T-helper 9 cell (primary cell): ENCODE results near the gene LOXHD1.

Source experiments
- DNase-seq: peaks from one replicate; pipeline ENCODE4 v3.0.0-alpha.2; 2020
- total RNA-seq, 2 donors: gene quantifications; one replicate each; lab custom pipeline; 2026; lab: John Stamatoyannopoulos, UW

LOXHD1 gene, protein sequence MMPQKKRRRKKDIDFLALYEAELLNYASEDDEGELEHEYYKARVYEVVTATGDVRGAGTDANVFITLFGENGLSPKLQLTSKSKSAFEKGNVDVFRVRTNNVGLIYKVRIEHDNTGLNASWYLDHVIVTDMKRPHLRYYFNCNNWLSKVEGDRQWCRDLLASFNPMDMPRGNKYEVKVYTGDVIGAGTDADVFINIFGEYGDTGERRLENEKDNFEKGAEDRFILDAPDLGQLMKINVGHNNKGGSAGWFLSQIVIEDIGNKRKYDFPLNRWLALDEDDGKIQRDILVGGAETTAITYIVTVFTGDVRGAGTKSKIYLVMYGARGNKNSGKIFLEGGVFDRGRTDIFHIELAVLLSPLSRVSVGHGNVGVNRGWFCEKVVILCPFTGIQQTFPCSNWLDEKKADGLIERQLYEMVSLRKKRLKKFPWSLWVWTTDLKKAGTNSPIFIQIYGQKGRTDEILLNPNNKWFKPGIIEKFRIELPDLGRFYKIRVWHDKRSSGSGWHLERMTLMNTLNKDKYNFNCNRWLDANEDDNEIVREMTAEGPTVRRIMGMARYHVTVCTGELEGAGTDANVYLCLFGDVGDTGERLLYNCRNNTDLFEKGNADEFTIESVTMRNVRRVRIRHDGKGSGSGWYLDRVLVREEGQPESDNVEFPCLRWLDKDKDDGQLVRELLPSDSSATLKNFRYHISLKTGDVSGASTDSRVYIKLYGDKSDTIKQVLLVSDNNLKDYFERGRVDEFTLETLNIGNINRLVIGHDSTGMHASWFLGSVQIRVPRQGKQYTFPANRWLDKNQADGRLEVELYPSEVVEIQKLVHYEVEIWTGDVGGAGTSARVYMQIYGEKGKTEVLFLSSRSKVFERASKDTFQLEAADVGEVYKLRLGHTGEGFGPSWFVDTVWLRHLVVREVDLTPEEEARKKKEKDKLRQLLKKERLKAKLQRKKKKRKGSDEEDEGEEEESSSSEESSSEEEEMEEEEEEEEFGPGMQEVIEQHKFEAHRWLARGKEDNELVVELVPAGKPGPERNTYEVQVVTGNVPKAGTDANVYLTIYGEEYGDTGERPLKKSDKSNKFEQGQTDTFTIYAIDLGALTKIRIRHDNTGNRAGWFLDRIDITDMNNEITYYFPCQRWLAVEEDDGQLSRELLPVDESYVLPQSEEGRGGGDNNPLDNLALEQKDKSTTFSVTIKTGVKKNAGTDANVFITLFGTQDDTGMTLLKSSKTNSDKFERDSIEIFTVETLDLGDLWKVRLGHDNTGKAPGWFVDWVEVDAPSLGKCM (N-terminal part only)
- 0 to 0.14 reads per million in 2 donors for total RNA-seq

DNA sequence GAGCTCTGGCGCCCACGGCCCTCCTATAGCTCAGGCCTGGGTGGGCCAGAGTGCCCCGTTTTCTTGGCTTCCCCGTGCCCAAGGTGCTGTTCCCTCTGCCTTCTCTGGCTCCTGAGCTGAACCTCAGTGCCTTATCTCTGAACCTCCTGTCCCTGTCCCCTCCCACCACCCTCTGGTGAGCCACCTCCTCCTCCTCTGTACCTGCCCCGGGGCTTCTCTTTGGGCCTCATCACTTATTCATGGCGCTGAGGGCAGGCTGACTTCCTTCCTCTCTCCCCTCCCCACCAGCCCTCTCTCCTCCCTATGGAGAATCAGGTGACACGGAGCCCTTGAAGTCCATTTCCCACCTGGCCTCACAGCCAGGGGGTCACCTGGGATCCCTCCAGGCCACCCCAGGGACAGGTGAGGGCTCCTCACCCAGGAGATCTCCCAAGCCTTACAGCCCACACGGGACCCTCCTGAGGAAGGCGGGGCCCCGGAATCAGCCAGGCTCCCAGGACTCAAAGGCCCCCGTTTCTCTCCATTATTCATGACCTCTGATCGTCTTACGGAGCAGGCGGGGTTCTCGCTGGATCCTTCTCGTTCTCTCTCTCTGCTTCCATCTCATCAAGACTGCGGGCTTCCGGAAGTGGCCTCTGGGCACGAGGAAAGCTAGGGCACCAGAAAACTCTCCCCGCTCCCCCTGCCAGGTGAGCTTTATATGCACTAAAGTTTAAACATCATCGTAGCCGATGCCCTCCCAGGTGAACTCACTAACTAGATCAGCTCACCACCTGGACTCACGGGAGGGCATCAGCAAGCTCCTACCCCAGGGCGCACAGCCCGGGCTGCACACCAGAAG is at the start of gene LOXHD1:
Gene LOXHD1, minus strand, starts transcription at position 106 of the 841 bp plus-strand sequence. CDS start 187 bp downstream, outside the sequence.
- no peak for DNase-seq

DNA sequence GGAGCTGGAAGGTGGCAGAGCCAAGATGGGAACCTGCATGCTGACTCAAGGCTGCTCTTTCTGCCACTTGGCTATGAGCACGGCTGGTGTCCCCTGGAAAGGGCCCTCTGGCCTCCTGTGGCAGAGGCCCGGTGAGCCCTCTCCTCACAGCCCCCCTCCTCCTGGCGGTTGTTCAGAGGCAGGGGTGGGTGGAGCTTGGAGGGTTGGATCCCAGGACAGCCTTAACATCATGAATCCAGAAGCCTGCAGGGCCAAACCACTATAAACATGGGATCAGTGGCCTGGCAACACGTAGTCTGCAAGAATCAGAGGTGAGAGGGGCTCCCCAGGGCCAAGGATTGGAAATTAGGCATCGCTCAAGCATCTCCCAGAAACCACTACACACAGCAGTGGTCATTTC is 48.5 kb upstream of the LOXHD1 start:
- no peak for DNase-seq

DNA sequence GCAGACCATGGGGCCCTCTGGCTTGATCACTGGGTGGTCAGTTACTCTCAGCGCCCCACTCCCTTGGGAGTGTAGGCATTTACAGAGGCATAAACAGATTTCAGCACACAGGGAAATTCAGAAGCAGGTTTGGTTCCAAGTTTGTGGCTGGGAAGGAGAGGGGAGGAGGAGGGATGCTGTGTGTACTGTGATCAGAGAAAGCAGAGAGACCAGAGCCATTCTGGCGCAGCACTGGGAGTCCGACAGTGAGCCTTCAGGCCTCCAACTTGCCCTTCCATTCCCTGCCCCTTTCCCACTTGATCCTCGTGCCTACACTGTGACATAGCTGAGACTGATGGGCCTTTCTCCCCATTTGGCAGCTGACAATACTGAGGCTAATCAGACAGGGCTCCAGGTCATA is 47.8 kb upstream of the LOXHD1 start:
- DNase-seq, result no peak

DNA sequence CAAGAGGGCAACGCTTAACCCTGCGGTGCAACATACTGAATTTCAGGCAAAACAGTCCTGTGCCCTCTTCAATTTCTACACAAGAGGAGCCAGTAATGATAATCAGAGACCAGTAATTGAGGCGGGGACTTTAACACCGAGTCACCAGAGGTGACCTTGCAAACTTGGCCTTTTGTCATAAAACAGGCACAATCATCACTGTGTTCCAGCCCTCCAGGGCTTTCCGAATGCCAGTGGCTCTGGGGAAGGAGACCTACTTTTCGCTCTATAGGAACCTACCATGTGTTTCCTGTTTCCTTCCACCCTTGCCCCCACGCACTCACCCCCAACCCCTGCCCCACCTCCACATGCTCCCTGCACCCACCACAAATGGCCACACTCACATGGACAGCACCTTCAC is 47.2 kb upstream of the LOXHD1 start:
- DNase-seq, result no peak

DNA sequence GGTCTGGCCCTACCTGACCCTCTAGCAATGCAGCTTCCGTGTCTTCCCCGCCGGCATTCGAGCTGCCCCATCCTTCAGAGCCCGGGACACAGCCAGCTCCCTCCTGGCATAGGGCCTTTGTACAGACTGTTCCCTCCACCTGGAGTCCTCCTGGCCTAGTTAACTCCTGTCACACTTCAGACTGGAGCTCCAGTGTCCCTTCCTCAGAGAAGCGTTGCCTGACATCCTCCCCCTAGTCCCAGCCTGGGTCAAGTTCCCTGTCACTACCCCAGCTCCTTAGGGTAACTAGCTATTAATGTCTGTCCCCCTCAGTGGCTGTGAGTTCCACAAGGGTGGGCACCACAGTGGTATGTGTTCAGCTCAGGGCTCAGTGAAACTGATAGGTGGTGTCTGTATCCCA is 45.5 kb upstream of the LOXHD1 start:
- DNase-seq, result no peak

DNA sequence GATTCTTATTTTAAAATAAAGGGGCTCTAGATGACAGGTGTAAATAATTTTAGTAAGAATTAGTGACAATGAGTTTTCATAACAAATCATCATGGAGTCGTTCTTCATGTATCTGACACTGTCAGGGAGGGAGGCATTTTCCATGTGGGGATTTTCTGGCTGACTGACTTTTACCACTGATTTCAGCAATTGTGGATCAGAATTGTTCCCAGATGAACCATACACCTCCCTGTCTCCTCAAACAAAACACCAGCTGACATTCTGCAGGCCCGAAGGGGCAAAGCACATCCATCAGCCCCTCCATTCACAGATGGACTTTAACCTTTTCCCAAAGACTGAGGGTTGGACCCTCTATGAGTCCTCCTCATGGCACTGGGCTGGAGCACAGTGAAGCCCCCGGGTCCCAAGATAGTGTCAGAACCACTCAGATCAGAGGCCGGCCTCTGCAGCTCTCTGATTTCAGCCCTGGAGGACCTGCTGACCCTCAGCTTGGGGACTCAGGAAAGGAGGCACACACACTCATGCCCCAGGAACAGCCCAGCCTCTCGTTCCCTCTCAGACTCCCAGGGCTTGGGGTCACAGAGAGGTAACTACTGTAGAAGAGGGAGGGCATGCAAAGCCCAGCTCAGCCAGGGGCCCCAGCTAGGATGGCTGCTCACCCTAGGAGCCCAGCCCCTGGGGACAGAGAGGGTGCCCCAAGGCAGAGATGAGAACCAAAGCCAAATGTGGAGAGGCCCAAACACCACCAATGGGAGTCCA is 43.2 kb upstream of the LOXHD1 start:
- no peak for DNase-seq

DNA sequence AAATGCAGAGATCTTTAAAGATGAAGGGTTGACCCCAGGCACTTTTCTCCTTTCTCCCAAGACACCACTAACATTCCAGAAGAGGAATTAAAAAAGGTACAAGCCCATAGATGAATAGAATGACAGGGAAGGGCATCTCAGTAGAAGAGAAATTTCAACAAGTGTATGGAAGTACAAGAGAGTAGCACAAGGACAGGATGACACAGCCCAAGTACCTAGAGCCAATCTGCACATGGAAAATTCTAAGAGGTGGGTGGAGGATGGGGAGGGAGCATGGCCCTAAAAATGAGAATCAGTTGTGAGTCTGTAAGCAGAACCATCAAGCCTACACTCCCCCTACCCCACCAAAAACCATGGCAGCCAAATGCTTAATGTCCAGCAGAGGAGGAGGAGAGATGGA is 39.7 kb upstream of the LOXHD1 start:
- DNase-seq, result no peak

DNA sequence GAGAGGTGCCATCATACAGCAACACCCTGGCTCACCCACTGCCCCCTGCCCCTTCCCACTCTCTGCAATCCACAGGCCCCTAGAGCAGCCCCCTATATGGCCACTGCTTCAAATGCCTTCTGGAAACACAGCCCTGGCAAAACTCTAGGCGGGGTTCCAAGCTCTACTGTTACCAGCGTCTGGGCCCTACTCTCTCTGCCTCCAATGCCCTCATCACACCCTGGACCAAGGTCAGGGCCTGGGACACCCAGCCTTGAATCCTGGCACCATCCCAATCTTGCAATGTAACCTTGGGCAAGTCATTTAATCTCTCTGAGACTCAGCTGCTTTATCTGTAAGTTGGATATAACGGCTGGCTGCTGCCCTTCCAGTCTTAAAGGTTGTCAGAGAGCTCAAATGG is 39.2 kb upstream of the LOXHD1 start:
- no peak for DNase-seq

DNA sequence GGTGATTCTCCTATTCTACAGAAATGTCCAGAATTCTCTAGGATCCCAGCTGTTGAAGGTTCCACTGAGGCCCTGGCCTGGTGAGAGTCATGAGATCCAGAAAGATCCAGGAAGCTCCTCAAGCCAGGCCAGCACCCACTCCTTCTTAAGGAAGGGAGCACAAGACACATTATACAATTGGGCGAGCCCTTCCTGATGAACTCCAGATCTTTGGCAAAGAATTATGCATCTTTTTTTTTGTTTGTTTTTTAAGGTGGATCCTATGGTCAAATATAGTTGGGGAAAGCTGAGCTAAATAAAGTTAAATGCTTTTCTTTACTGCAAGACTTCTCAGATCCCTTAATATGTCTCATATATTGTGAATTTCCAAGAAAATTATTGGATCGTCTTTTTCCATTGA is 37.0 kb upstream of the LOXHD1 start:
- DNase-seq, result no peak

DNA sequence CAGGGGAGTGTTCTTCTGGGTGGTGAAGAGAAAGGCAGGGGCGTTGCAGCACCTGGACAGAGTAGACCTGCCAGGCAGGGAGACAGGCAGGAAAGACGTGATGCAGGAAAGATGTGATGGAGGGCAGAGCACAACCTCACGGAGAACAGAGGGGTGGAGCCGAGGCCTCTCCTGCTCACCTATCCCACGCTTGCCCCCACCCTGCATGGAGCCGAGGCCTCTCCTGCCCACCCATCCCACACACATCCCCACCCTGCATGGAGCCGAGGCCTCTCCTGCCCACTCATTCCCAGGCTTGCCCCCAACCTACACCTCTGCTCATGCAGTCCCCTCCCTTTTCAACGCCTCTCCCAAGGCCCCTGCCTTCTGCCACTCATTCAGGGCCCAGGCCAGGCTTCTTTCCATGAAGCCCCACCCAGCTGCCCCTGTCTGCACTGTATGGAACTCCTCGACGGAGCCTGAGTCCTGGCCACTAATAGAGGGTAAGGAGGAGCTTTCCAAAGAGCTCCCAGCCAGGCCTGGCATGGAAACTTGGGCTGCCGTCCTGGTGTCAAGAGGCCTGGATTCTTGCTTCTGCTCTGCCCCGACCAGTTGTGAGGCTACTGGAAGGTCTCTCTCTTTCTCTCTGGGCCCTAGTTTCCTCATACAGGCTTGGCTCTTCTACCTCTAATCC is 32.0 kb upstream of the LOXHD1 start:
- DNase-seq, result no peak

DNA sequence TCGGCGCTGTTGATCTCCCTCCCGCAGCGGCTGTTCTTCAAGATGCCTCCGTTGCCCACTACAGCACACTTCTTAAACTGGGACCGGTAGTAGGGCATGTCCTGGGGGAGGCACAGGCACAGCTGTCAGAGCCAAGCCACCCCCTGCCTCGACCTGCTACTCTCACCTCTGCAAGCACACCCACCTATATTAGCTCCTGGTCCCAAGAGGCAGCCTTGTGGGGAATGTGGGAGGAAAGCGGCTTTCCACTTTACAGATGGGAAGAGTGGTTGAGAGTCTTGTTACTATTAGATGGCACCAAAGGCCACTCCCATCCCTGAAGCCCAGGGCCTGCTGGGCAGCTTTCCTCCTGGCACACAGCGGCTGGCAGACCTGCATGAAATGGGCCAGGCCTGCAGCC is 29.2 kb upstream of the LOXHD1 start:
- no peak for DNase-seq

DNA sequence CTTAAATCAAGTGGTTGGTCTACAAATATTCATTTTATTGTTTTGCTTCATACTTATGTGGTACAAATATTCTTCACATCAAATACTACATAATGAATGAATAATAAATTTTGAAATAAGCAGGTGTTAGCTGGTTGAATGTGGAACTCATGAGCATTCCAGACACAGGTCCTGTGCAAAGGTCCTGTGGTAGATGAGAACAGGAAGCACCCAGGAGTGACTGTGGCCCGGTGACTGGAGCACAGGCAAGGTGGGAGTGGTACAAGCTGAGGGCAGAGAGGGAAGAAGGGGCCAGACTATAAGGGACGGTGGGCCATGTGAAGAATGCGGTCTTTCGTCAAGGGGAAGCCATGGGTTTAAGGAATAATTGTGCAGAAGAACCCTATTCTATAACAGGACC is 26.2 kb upstream of the LOXHD1 start:
- no peak for DNase-seq

DNA sequence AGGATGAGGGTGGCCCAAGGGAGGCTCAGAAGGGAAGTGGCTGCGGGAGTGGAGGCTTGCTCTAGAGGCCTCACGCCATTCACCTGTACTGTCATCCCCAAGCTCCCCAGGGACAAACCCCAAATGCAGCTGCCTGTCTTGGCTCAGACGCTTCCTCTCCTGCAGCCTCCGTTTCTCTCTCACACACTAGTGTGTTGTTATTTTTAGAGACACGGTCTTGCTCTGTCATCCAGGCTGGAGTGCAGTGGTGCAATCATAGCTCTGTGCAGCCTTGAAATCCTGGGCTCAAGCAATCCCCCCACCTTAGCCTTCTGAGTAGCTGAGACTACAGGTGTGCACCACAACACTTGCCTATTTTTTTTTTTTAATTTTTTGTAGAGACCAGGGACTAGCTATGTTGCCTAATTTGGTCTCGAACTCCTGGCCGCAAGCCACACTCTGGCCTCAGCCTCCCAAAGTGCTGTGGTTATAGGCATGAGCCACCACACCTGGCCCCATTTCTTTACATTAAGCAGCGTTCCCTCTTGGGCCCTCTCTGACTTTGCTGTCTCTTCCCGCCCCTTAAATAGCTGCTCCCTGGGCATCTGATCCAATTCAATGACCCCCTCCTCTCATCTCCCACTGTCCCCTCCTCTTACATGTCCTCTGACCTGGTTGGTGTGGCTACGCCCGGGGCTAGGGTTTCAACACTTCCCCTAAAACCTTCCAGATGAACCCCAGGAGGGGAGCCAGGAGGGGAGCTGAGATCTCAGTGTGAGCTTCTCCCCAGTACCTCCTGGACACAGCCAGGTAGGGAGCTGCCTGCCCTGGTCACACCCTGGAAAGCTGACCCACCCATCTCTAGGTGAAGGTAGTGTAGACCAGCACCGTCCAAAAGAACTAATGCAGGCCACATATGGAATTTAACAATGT is 24.0 kb upstream of the LOXHD1 start:
- DNase-seq, result no peak

DNA sequence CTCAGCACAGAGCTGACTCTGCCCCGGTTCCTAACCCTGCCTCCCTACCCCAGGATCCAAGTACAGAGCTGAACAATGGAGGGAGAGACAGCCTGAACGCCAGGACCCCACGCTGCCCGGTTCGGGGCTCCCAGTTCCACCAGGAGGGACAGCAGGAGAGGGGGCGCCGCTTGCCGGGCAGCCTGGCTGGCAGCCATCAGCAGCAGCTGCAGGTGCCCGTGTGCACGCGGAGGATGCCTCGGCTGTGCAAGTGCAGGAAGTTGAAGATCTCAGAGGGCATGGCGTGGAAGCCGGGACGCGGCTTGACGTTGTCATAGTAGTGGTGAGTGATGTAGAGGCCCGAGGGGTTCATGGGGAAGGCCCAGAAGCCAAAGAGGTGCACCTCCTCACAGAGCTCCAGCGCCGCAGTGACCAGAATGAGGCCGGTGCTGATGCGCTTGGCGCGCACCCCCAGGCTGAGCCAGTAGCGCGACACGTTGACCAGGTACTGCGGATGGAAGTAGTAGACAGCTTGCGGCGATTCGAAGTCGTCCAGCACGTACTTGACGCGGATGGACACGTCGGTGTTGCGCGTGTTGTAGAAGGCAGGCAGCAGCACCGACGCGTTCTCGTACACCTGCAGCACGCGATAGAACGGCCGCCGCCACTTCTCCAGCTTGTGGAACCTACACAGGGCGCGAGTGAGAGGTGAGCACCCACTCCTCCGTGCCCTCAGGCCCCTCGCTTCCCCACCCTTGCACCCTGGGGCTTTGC is 23.0 kb upstream of the LOXHD1 start:
- no peak for DNase-seq

DNA sequence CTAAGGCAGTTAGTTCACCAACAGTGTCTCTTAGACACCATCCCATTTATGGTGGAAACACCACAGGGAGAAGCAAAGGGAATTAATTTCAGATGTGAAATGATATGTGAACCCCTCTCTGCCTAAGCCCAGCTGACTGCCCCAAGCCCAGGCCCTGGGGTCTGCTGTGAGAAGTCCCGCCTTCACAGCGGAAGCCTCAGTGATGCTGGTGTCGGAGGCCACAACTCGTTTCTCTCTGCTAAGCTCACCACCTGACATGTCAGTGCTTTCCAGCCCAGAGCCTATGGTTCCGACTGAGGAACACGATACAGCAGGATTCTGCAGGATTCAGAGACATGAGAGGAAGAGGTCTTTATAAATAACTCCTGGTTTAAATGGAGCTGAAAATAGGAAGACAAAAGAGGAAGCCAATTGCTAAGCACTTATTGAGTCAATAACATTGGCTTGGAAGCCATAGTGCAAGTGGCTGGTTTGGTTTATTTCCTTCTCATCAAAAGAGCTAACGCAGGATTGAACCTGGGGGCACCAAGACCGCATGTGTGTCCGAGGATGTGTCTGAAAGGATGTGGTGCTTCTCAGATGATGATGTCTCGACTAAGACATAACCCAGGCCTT is 21.9 kb upstream of the LOXHD1 start:
- no peak for DNase-seq

DNA sequence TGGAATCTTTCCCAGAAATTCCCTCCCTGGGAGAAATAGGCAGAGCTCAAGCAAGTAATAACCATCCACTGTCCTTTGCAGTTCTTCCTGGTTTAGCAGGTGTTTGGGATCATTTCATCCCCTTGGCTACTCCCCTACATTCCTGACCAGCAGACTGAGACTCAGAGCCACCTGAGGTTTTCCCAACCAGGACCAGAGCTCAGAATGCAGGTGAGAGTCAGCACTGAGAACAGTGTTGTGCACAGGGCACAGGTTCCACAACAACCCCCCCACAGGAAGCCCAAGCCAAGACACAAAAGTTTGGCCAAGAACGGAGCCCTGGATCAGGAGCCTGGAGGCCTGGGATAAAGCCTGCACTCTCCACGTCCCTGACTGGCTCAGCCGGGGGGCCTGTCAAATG is 21.0 kb upstream of the LOXHD1 start:
- no peak for DNase-seq

DNA sequence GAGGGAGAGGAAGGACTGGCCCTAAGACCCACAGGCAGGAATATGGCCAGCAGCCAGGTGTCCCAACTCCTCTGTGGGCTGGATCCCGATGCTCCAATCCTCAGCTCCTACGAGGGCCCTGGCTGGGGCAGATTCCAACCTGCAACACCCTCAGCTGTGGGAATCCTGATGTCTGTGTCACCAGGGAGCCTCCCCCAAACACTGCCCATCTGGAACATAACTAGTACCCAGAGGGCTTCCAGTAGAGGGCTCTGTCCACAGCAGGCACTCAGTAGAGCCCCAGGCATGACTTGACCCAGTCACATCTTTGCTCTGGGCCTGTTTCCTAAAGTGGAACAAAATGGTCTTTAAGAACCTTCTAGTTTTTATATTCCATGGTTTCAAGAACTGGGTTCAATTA is 20.6 kb upstream of the LOXHD1 start:
- no peak for DNase-seq

DNA sequence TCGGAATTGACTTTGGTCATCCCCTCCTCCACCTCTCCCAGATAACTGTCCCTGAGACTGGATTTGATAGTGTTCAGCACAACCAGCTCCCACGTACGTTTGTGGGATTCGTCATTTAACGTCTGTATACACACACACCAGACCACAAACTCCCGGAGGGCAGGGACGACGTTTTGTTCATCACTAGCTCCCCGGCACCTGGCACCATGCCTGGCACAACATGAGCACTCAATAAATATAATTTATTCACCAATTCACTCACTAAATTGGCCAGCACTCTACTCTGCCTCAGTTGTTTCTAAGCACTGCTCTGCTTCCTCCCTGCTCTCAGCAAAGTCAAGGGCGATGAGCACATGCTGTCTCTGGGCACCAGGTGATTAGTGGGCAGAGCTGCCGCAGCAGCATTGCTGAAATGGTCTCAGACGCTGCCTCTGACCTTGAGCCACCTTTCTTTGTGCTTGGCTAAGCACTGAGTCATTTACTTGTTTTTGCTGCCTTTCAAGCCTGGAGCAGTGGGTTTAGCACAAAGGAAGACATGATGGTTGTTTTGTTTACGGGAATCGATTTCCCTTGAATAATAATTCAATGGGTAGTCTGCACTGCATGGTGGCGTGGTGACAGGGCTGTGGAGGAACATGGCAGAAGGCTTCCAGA is 19.3 kb upstream of the LOXHD1 start:
- DNase-seq, result no peak
